HG03442 (cell line): ENCODE measurements around the gene HOOK2.
A peak's percentile ranks its signal among the peaks of the same experiment; 100 is the strongest.
"Not testable (repeated sequence)": the region's sequence is repeated elsewhere in the genome, so short reads cannot be mapped to it uniquely, and the experiment has no call there.

Experiments used
- ATAC-seq: cut with Tn5 transposase; IDR thresholded peaks from one replicate; pipeline ENCODE4 v1.9.1; 2021; ENCODE audit warnings: mild to moderate bottlenecking, moderate library complexity; ENCODE audit not compliant: unreplicated experiment

HOOK2 gene

DNA sequence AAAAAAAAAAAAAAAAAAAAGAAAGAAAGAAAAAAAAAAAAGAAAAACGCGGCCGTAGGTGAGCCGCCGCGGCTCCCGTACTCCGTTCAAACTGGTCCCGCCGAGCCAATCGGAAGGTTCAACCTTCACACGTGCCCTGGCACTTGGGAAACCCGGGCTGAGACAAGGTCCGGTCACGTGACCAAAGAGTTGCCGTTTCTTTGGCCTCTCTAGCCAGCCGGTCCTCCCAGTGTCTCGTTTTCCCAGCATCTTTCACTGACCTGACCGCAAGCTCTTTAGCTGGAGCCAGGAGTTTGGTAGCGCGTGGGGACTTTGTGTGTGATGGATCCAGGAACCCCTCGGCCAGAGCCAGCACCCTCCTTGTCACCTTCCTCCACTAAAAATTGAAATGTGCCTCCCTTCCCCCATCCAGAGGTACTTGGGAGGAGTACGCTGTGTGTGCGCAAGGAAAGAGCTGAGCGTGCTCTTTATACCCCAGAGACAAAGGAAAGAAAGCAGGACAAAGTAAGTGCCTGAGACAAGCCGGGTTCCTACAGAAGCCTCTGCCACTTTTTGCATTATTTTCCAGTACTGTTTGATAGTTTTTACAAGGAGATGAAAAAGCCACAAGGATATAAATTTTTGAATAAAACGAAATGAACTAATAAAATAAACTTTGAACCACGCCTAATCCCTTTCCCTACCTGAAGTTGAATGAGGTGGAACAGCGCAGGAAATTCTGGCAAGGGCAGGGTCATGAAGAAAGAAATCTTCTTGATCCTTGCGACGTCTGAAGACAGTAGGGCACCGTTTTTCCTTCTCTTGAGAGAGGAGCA is 52.6 kb downstream of the HOOK2 start:
- ATAC-seq, result peak; percentile 81

- peak; percentile 23 for ATAC-seq
Observed at GRCh38 chr19:12721656-12722565, 53.4 kb downstream of the HOOK2 start.

GRCh38 chr19:12720851-12721655 is 54.3 kb downstream of the HOOK2 start:
- no peak for ATAC-seq

DNA sequence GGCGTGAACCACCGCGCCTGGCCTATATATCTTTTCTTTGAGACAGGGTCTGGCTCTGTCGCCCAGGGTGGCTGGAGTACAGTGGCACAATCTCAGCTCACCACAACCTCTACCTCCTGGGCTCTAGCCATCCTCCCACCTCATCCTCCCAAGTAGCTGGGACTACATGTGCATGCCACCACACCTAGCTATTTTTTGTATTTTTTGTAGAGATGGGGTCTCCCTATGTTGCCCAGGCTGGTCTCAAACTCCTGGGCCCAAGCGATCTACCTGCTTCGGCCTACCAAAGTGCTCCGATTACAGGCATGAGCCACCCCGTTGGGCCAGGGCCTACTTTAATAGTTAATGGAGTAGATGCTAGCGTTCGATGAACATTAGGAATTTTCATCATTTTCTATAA is 55.1 kb downstream of the HOOK2 start:
- ATAC-seq, result no peak

DNA sequence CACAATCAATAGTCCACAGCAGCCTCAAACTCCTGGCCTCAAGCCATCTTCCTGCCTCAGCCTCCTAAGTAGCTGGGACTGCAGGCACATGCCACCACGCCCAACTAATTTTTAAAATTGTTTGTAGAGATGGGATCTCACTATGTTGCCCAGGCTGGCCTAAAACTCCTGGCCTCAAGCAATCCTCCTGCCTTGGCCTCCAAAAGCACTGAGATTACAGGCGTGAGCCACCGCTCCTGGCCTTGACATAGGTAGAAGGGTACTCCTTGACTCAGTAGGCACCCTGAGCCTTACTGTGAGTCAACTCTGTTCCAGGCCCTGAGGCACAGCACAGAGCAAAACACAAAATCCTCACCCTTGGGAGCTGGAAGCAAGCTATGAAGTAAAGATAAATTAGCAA is 59.4 kb downstream of the HOOK2 start:
- ATAC-seq, result no peak

DNA sequence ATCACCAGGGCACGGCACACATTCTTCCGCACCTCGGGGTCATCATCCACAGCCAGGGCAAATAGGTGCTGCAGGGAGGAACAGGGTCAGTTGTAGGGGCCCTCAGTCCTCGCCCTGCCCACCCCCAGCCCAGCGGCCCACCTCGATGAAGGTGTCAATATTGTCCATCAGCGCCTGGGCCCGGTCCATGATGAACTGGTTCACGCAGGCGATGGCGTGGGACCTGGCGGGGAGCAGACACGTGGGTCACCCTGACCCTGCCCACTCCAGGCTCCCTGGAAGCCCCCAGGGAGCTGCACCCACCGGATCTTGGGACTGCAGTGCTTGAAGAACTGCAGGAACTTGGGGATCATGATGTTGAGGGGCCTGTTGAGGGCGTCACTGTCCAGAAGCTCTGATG is 60.2 kb downstream of the HOOK2 start:
- ATAC-seq, result no peak

GRCh38 chr19:12713304-12713703 is 62.0 kb downstream of the HOOK2 start:
- ATAC-seq, result not testable (repeated sequence)
